ENCODE data around the gene BTG3.

DNA sequence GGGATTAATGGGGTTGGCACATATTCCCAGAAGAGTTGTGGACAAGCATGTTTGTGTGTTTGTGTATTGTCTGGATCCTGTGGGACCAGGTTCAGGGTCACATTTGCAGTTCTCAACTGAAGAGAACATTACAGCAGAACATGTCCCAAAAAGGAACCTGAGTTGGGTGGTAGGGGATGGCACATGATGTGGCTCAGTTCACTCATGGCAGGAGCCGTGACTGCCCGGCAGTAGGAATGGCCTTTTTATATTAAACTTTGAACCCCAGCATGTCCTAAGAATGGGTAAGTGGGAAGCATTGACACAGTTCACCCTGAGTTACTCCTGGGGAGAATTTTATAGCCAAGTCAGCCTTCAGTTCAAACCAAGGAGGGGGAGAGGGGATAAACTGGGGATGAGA is 58.6 kb downstream of the BTG3 start:
- TF ChIP-seq, protein P1, sequence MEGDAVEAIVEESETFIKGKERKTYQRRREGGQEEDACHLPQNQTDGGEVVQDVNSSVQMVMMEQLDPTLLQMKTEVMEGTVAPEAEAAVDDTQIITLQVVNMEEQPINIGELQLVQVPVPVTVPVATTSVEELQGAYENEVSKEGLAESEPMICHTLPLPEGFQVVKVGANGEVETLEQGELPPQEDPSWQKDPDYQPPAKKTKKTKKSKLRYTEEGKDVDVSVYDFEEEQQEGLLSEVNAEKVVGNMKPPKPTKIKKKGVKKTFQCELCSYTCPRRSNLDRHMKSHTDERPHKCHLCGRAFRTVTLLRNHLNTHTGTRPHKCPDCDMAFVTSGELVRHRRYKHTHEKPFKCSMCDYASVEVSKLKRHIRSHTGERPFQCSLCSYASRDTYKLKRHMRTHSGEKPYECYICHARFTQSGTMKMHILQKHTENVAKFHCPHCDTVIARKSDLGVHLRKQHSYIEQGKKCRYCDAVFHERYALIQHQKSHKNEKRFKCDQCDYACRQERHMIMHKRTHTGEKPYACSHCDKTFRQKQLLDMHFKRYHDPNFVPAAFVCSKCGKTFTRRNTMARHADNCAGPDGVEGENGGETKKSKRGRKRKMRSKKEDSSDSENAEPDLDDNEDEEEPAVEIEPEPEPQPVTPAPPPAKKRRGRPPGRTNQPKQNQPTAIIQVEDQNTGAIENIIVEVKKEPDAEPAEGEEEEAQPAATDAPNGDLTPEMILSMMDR (IDR thresholded peaks at IDR 0.05; ENCODE audit: low read depth, low read length, poor library complexity, severe bottlenecking), result no peak
- TF ChIP-seq EZH2phosphoT487 (IDR thresholded peaks at IDR 0.05; ENCODE audit: borderline replicate concordance, low read length), result no peak
